Body of pancreas (tissue), 4 donors: ENCODE measurements around the gene LGR6.

Experiments
- CTCF ChIP-seq, 7 experiments: fragments of 450-650 bp in 4 of 7; fragments of 200-600 bp in 3 of 7; sonication (generic) in 3 of 7; IDR thresholded peaks; one replicate each; pipeline ENCODE4 v1.5.1; 2016 to 2019; ENCODE audit warnings: antibody characterized with exemption in 7 of 7
- POLR2A ChIP-seq, 3 donors: fragments of 450-650 bp; IDR thresholded peaks; one replicate each; pipeline ENCODE4 v1.6.1; 2016; ENCODE audit warnings: antibody characterized with exemption in 3 of 3, mild to moderate bottlenecking in 2 of 3

- TF ChIP-seq CTCF (IDR thresholded peaks at IDR 0.05) = no peak
- TF ChIP-seq POLR2A (IDR thresholded peaks at IDR 0.05) = no peak
These were observed 98.5 kb downstream of the LGR6 start for GRCh38 chr1:202291961-202292712.
